ENCODE measurements around the gene COL1A2. TPM values are rescaled to one million over a fixed set of nuclear protein-coding genes. Genes with fewer than 3 reads are reported as not detected.

The COL1A2 gene
- total RNA-seq, 2 donors from 2014 or later: 0.31 to 0.56 TPM

GRCh38 chr7:94367949-94368348 is 26.7 kb upstream of the COL1A2 start:
- ATAC-seq (replicated peaks in 1 of 2) (no peak), DNase-seq (no peak)
- H3K4me3 Mint-ChIP-seq: no peak overlapping the region
- peaks cover 13% of the 10 kb centered on the region for H3K27me3 Mint-ChIP-seq (ENCODE audit: low read depth)
- no peaks in the 10 kb centered on the region for H3K36me3 Mint-ChIP-seq (ENCODE audit: insufficient read depth in 2 of 2)
- H3K4me1 Mint-ChIP-seq (ENCODE audit: low read depth): no peaks in the 10 kb centered on the region
- H3K27ac Mint-ChIP-seq: no peak overlapping the region
- H3K9me3 Mint-ChIP-seq: no peaks in the 10 kb centered on the region

GRCh38 chr7:94368371-94368791 is 26.3 kb upstream of the COL1A2 start:
- ATAC-seq (replicated peaks in 1 of 2) (no peak), DNase-seq (no peak)
- Mint-ChIP-seq H3K9me3 (no peaks in the 10 kb centered on the region), H3K36me3 (ENCODE audit: insufficient read depth in 2 of 2) (no peaks in the 10 kb centered on the region), H3K4me1 (ENCODE audit: low read depth) (no peaks in the 10 kb centered on the region), H3K4me3 (no peak overlapping the region), H3K27me3 (ENCODE audit: low read depth) (peaks cover 10% of the 10 kb centered on the region), H3K27ac (no peak overlapping the region)

- Mint-ChIP-seq H3K9me3 (no peaks in the 10 kb centered on the region), H3K36me3 (ENCODE audit: insufficient read depth in 2 of 2) (no peaks in the 10 kb centered on the region), H3K4me1 (ENCODE audit: low read depth) (no peaks in the 10 kb centered on the region), H3K27ac (no peak overlapping the region), H3K4me3 (no peak overlapping the region), H3K27me3 (ENCODE audit: low read depth) (peaks cover 8% of the 10 kb centered on the region)
- DNase-seq (no peak), ATAC-seq (replicated peaks in 1 of 2) (no peak)
These were observed 20.5 kb upstream of the COL1A2 start for GRCh38 chr7:94374231-94374630.

GRCh38 chr7:94374721-94375566 is 19.8 kb upstream of the COL1A2 start:
- H3K9me3 Mint-ChIP-seq: no peaks in the 10 kb centered on the region
- no peak overlapping the region for H3K27ac Mint-ChIP-seq
- no peaks in the 10 kb centered on the region for H3K36me3 Mint-ChIP-seq (ENCODE audit: insufficient read depth in 2 of 2)
- H3K4me1 Mint-ChIP-seq (ENCODE audit: low read depth): no peaks in the 10 kb centered on the region
- no peak for DNase-seq
- no peak overlapping the region for H3K4me3 Mint-ChIP-seq
- peaks cover 8% of the 10 kb centered on the region for H3K27me3 Mint-ChIP-seq (ENCODE audit: low read depth)
- ATAC-seq (replicated peaks in 1 of 2): no peak

- Mint-ChIP-seq H3K9me3 (no peaks in the 10 kb centered on the region), H3K27ac (no peak overlapping the region), H3K4me1 (ENCODE audit: low read depth) (no peaks in the 10 kb centered on the region), H3K4me3 (no peak overlapping the region), H3K27me3 (ENCODE audit: low read depth) (peaks cover 8% of the 10 kb centered on the region), H3K36me3 (ENCODE audit: insufficient read depth in 2 of 2) (no peaks in the 10 kb centered on the region)
- no peak for DNase-seq
- ATAC-seq (replicated peaks in 1 of 2): no peak
These were observed 19.0 kb upstream of the COL1A2 start for GRCh38 chr7:94375691-94376090.

GRCh38 chr7:94376281-94376680 is 18.4 kb upstream of the COL1A2 start:
- no peaks in the 10 kb centered on the region for H3K36me3 Mint-ChIP-seq (ENCODE audit: insufficient read depth in 2 of 2)
- H3K4me1 Mint-ChIP-seq (ENCODE audit: low read depth): no peaks in the 10 kb centered on the region
- peaks cover 8% of the 10 kb centered on the region for H3K27me3 Mint-ChIP-seq (ENCODE audit: low read depth)
- ATAC-seq (replicated peaks in 1 of 2) (no peak), DNase-seq (no peak)
- H3K4me3 Mint-ChIP-seq: no peak overlapping the region
- no peaks in the 10 kb centered on the region for H3K9me3 Mint-ChIP-seq
- H3K27ac Mint-ChIP-seq: no peak overlapping the region

GRCh38 chr7:94378356-94378755 is 16.3 kb upstream of the COL1A2 start:
- Mint-ChIP-seq H3K27ac (no peak overlapping the region), H3K4me3 (no peak overlapping the region), H3K9me3 (no peaks in the 10 kb centered on the region), H3K36me3 (ENCODE audit: insufficient read depth in 2 of 2) (no peaks in the 10 kb centered on the region), H3K4me1 (ENCODE audit: low read depth) (no peaks in the 10 kb centered on the region), H3K27me3 (ENCODE audit: low read depth) (peaks cover 8% of the 10 kb centered on the region)
- ATAC-seq (replicated peaks in 1 of 2) (no peak), DNase-seq (no peak)

- Mint-ChIP-seq H3K36me3 (ENCODE audit: insufficient read depth in 2 of 2) (no peaks in the 10 kb centered on the region), H3K4me3 (no peak overlapping the region), H3K4me1 (ENCODE audit: low read depth) (no peaks in the 10 kb centered on the region), H3K9me3 (no peaks in the 10 kb centered on the region), H3K27ac (no peak overlapping the region), H3K27me3 (ENCODE audit: low read depth) (peaks cover 8% of the 10 kb centered on the region)
- ATAC-seq (replicated peaks in 1 of 2) (no peak), DNase-seq (no peak)
These were observed 14.4 kb upstream of the COL1A2 start for GRCh38 chr7:94380264-94380663.

GRCh38 chr7:94382132-94382531 is 12.6 kb upstream of the COL1A2 start:
- Mint-ChIP-seq H3K9me3 (no peaks in the 10 kb centered on the region), H3K27me3 (ENCODE audit: low read depth) (peaks cover 7% of the 10 kb centered on the region), H3K4me3 (no peak overlapping the region), H3K4me1 (ENCODE audit: low read depth) (no peaks in the 10 kb centered on the region), H3K36me3 (ENCODE audit: insufficient read depth in 2 of 2) (no peaks in the 10 kb centered on the region), H3K27ac (no peak overlapping the region)
- ATAC-seq (replicated peaks in 1 of 2) (no peak), DNase-seq (no peak)

GRCh38 chr7:94382746-94383145 is 11.9 kb upstream of the COL1A2 start:
- DNase-seq (no peak), ATAC-seq (replicated peaks in 1 of 2) (no peak)
- Mint-ChIP-seq H3K4me3 (no peak overlapping the region), H3K4me1 (ENCODE audit: low read depth) (no peaks in the 10 kb centered on the region), H3K27me3 (ENCODE audit: low read depth) (peaks cover 1% of the 10 kb centered on the region), H3K36me3 (ENCODE audit: insufficient read depth in 2 of 2) (no peaks in the 10 kb centered on the region), H3K27ac (no peak overlapping the region), H3K9me3 (no peaks in the 10 kb centered on the region)

GRCh38 chr7:94384315-94384714 is 10.4 kb upstream of the COL1A2 start:
- DNase-seq: no peak
- Mint-ChIP-seq H3K36me3 (ENCODE audit: insufficient read depth in 2 of 2) (no peaks in the 10 kb centered on the region), H3K4me1 (ENCODE audit: low read depth) (no peaks in the 10 kb centered on the region), H3K9me3 (no peaks in the 10 kb centered on the region), H3K27me3 (ENCODE audit: low read depth) (no peaks in the 10 kb centered on the region), H3K4me3 (no peak overlapping the region), H3K27ac (no peak overlapping the region)
- ATAC-seq (replicated peaks in 1 of 2): no peak

GRCh38 chr7:94386416-94386815 is 8.3 kb upstream of the COL1A2 start:
- H3K4me3 Mint-ChIP-seq: no peak overlapping the region
- peaks cover 8% of the 10 kb centered on the region for H3K27me3 Mint-ChIP-seq (ENCODE audit: low read depth)
- no peaks in the 10 kb centered on the region for H3K9me3 Mint-ChIP-seq
- no peak overlapping the region for H3K27ac Mint-ChIP-seq
- no peaks in the 10 kb centered on the region for H3K36me3 Mint-ChIP-seq (ENCODE audit: insufficient read depth in 2 of 2)
- no peak for DNase-seq
- no peak for ATAC-seq (replicated peaks in 1 of 2)
- H3K4me1 Mint-ChIP-seq (ENCODE audit: low read depth): no peaks in the 10 kb centered on the region

- H3K27ac Mint-ChIP-seq: no peak overlapping the region
- H3K4me3 Mint-ChIP-seq: no peak overlapping the region
- H3K27me3 Mint-ChIP-seq (ENCODE audit: low read depth): peaks cover 11% of the 10 kb centered on the region
- ATAC-seq (replicated peaks in 1 of 2) (no peak), DNase-seq (no peak)
- H3K4me1 Mint-ChIP-seq (ENCODE audit: low read depth): peaks cover 7% of the 10 kb centered on the region
- no peaks in the 10 kb centered on the region for H3K9me3 Mint-ChIP-seq
- H3K36me3 Mint-ChIP-seq (ENCODE audit: insufficient read depth in 2 of 2): no peaks in the 10 kb centered on the region
These were observed 6.2 kb upstream of the COL1A2 start for GRCh38 chr7:94388540-94388939.

- no peak overlapping the region for H3K27ac Mint-ChIP-seq
- peaks cover 7% of the 10 kb centered on the region for H3K4me1 Mint-ChIP-seq (ENCODE audit: low read depth)
- no peak overlapping the region for H3K4me3 Mint-ChIP-seq
- no peaks in the 10 kb centered on the region for H3K36me3 Mint-ChIP-seq (ENCODE audit: insufficient read depth in 2 of 2)
- no peak for DNase-seq
- no peak for ATAC-seq (replicated peaks in 1 of 2)
- no peaks in the 10 kb centered on the region for H3K9me3 Mint-ChIP-seq
- H3K27me3 Mint-ChIP-seq (ENCODE audit: low read depth): peaks cover 13% of the 10 kb centered on the region
These were observed 5.3 kb upstream of the COL1A2 start for GRCh38 chr7:94389381-94389780.

All from activated T-cell treated with anti-CD3 and anti-CD28 coated beads, Interleukin-2, amount 50 U/mL, for 72 hours (primary cell).